GM23248 (cell line): ENCODE results near the gene PLEKHA6.

ENCODE experiments used
- EZH2 ChIP-seq: fragments of 200-600 bp; sonication (generic); IDR thresholded peaks from 2 replicates; pipeline ENCODE4 v1.6.1; 2018; ENCODE audit warnings: antibody characterized with exemption, mild to moderate bottlenecking; ENCODE audit not compliant: insufficient read depth, poor library complexity, severe bottlenecking
- EZH2phosphoT487 ChIP-seq: fragments of 200-600 bp; sonication (generic); IDR thresholded peaks from 2 replicates; pipeline ENCODE4 v1.6.1; 2018; ENCODE audit warnings: antibody characterized with exemption, moderate library complexity, mild to moderate bottlenecking, low read depth; ENCODE audit not compliant: insufficient read depth

DNA sequence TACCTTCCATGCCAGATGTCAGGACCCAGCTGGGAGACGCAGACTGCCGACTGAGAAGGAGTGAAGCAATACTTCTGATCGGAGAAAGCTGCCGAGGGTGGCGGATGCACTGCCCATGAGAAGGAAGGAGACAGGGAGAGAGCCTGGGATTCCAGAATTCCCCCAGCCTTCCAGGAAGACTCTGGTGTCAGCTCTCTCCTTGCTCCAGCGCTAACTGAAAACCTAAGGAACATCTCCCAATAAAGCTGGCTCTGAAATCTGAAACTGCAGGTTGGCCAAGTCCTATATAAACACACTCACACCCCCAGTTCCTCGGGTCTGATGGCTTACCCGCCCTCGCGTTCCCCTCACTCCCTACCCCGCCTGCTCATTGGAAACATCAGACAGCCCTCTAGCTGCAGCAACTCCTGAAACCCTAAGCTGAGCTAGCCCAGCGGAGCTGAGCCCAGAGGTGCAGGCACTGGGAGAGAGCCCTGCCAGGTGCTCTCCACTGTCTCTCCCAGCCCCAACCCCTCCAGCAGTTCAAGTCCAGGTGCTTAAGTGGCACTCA is 52.3 kb downstream of the PLEKHA6 start:
- TF ChIP-seq EZH2 = no peak
- no peak for TF ChIP-seq EZH2phosphoT487
